Glomerular visceral epithelial cell (primary cell): Measurements from ENCODE around the gene HSPA14.
"Not testable (repeated sequence)": the region's sequence is repeated elsewhere in the genome, so short reads cannot be mapped to it uniquely, and the experiment has no call there.

Experiments used
- DNase-seq: peaks from one replicate; pipeline ENCODE4 v3.0.0-alpha.2; 2016; ENCODE audit errors: extremely low spot score

HSPA14 gene

DNA sequence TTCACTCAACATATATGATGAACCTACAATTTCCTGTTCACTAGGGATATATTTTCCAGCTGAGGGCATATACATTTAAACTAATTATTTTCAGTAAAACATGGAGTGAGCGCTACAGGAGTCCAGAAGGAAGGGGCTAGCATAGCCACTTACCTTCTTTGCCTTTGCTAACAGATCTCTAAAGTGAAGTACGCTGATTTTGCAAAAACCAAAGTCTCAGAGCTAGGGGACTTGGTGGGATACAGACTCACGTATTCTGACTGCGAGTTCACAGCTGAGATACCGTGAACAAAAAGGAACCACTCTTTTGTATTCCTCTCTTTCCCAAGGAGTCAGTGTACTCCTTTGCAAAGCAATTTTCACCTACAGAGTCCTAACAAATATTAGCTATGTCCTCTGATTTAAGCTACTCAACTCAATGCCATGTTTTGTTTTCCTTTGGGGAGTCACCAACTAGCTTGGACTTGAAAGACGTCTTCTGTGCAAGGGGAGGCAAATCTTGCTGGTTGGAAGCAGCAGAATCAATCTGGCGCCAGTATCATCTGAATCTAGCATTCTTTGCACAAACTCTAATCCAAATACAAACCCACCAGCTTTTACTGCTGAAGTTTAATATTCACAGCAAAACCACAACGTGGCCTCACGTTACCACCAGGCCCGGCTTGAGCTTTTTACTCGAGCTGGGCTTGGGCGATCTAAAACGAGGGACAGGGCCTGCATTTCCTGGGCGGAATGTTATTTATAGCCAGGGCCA lies 926 bp upstream of the HSPA14 start:
- no peak for DNase-seq

DNA sequence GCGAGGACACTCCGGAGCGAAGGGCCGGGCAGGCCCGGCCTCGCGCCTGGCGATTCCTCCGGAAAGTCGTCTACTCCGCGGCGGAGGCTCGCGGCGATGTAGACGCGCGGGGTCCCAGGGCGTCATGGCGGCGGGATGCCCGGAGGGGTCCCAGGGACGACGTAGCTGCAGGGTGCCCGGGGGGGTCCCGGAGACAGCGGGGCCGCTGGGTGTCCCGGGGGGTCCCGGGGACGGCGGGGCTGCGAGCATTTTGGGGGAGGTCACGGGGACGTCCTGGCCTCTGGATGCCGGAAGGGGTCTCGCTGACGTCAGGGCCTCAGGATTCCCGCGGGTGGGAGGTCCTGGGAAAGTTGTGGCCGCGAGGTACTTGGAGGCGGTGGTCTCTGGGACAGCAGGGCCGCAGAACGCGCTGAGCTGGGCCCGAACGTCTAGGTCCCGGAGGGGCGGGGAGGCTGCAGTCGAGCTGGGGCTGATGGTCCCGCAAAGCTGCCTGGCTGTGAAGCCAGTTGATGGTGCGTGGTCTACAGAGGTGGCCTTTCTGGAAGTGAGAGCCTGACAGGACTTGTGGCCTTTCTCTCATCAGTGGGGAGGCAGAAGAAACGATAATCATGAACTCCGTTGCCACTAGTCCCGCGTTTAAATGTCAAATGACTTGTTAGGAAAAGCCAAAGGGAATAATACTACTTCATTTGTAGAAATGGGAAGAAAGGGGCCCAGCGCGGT lies 637 bp downstream of the HSPA14 start:
- peak; percentile 21 for DNase-seq

DNA sequence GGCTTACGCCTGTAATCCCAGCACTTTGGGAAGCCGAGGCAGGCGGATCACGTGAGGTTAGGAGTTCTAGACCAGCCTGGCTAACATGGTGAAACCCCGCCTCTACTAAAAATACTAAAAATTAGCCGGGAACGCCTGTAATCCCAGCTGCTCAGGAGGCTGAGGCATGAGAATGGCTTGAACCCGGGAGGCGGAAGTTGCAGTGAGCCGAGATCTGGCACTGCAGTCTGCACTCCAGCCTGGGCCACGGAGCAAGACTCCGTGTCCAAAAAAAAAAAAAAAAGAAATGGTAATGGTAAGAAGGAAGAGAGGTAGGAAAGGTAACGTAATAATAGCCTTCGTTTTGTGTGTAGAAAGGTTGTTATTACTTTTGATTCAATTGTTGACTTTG lies 1.2 kb downstream of the HSPA14 start:
- peak; percentile 21 for DNase-seq

DNA sequence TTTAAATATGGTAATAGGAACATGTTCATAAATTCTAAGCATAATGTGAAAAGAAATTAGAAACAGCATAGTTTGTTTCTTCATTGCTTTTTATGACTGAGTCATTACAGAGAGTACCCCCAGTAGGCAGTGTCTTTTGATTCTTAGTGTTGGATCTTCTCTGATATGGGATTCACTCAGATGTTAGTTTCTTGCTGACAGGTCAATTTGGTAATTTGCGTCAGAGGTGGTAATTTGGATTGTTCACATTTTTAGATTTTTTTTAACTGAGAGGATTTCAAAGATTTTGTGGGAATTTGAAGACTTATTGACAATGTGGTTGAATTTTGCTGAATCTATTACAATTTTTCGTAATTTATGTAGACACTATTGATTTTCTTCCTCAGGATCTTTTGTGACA lies 2.1 kb downstream of the HSPA14 start:
- no peak for DNase-seq

DNA sequence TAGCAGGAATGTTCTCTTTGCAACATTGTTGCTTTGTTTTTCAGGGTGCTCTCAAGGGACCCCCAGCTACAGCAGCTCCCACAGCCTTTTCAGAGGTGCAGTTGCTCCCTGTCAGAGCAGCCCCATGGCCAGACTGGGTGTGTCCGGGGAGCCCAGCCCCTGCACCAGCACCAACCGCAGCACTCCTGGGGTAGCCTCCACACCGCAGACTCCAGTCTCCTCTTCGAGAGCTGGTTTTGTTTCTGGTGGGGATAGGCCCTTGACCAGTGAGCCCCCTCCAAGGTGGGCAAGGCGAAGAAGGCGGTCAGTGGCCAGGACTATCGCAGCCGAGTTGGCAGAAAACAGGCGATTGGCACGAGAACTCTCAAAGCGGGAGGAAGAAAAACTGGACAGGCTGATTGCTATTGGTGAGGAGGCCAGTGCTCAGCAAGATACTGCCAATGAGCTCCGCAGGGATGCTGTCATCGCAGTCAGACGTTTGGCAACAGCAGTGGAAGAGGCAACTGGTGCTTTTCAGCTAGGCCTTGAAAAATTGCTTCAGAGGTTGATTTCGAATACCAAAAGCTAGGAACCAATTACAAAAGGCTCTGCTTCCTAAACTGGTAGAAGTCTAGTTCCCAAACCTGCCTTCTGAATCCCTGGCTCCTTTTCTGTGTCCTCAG lies 5.4 kb downstream of the HSPA14 start:
- no peak for DNase-seq

DNA sequence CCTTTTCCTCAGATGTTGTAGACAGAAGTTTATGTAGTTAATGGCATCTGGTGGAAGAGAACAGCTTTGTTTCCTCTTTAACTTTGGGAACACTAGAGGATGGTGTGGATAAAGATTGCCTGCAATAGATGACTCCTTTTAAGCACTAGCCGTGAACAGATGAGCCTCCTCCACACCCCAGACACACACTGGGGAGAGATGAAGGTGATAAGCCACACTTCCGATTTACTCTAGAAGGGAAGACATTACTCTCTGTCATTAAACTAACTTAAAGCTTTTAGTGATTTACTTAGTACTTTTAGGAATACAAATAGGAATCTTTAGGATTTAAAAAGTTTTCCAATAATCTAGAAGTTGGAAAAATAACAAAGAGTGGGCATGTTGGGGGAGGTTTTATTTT lies 6.8 kb downstream of the HSPA14 start:
- DNase-seq = no peak

DNA sequence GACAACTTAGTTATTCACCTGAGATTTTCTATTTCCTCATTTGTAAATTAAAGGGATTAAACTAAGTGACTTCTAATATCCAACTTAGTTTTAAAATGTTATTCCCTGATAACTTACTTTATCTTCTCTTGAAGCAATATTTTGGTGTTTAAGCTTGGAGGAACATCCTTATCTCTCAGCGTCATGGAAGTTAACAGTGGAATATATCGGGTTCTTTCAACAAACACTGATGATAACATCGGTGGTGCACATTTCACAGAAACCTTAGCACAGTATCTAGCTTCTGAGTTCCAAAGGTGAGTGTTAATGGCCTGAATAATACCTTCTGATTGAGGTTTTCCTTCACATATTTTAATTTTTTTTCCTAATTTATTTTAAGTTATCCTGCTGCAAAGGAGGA lies 14.1 kb downstream of the HSPA14 start:
- DNase-seq = no peak

DNA sequence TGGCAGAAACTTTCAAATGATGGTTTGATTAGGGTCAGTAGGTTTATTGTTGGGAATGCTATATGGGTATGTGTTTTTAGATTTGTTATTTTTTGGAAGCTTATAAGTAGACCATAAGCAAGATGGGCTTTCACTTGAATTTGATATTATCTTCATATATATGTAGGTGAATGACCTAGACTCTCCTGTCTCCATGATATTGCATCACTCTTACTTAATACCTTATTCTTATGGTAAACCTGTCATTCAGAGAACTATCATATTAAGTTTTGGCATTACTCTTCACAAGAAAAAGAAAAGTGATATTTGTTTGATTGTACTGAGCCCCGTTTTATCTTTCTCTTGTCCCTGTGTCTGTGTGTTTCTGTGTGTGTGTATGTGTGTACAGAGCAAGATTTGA lies 17.3 kb downstream of the HSPA14 start:
- no peak for DNase-seq

DNA sequence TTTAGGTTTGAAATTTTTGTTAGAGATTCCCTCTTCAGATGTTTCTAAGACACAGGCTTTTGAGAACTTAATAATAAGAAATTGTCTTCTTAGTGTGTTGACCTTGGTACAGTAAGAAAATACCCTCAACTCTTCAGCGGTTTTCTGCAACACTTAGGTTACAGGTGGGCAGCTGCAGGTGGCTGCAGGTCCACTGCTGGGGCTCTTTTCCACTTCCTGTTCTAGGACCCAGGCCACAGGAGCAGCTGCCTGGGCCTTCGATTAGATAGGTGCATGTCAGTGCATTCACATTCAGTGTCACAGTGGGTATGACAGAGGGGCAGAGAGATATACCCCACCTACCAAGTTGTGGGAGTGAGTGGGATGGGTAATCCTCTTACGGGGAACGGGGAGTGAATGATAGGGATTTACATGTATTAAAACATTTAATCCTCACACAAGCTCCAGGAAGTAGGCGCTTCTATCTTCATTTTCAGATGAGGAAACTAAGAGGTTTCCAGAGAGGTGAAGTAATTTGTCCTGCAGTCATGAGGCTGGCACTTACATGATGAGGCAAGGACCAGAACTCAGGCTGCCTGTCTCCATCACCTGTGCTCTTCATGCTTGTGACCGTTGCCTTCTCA lies 20.3 kb downstream of the HSPA14 start:
- DNase-seq = no peak

DNA sequence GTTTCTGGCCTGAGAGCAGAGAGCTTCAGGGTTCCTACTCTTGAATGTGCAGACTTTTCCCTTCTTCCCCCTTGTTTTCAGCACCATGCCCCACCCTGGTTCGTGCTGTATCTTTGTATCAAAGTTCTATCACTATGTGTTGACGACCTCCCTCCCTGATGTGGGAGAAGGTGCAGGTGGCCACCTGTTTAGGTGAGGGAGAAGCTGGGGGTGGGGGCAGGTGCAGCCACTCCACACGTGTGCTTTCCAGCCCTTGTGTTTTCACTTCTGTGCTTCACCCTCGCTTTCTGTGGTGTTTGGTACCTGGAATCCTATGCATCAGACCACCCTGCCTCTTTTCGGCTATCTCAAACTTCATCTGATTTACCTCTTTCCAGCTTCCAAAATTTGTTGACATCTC lies 20.9 kb downstream of the HSPA14 start:
- no peak for DNase-seq

DNA sequence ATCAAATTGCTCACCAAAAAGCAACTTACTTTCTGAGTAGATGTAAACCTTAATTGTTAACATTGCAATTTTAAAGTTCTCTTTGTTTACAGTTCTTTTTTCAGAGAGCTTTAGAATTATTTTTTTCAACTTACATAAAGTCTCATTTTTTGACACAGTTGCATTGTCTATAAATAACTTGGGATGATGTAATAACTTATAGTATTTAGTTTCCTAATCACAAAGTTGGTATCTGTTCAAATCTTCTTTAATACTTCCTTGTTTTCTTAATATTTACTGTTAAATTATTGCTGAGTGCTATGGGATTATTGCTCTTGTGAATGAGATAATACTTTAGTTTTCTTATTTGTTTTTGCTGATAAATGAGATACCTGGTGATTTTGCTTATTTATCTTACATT lies 21.7 kb downstream of the HSPA14 start:
- DNase-seq = no peak

DNA sequence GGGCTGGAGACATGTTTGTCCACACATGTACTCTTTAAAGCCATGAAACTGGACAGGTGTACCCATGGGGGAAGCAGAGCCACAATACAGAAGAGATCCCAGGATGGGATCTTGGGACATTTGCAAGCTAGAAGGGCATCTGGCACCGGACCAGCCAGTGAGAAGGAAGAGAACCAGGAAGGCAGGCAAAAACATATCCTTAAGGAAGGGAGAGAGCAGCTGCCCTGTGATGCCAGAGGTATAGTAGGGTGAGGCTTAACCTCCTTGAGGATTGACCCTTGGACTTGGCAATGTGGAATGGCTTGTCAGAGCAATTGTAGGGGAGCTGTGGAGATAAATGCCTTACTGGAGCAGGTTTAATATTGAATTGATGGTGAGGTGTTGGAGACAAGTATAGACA lies 22.7 kb downstream of the HSPA14 start:
- no peak for DNase-seq

DNA sequence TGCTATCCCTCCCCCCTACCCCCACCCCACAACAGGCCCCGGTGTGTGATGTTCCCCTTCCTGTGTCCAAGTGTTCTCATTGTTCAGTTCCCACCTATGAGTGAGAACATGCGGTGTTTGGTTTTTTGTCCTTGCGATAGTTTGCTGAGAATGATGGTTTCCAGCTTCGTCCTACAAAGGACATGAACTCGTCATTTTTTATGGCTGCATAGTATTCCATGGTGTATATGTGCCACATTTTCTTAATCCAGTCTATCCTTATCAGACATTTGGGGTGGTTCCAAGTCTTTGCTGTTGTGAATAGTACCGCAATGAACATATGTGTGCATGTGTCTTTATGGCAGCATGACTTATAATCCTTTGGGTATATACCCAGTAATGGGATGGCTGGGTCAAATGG lies 26.4 kb downstream of the HSPA14 start:
- not testable (repeated sequence) for DNase-seq

DNA sequence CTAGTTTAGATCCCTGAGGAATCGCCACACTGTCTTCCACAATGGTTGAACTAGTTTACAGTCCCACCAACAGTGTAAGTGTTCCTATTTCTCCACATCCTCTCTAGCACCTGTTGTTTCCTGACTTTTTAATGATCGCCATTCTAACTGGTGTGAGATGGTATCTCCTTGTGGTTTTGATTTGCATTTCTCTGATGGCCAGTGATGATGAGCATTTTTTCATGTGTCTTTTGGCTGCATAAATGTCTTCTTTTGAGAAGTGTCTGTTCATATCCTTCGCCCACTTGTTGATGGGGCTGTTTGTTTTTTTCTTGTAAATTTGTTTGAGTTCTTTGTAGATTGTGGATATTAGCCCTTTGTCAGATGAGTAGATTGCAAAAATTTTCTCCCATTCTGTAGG lies 26.8 kb downstream of the HSPA14 start:
- not testable (repeated sequence) for DNase-seq

DNA sequence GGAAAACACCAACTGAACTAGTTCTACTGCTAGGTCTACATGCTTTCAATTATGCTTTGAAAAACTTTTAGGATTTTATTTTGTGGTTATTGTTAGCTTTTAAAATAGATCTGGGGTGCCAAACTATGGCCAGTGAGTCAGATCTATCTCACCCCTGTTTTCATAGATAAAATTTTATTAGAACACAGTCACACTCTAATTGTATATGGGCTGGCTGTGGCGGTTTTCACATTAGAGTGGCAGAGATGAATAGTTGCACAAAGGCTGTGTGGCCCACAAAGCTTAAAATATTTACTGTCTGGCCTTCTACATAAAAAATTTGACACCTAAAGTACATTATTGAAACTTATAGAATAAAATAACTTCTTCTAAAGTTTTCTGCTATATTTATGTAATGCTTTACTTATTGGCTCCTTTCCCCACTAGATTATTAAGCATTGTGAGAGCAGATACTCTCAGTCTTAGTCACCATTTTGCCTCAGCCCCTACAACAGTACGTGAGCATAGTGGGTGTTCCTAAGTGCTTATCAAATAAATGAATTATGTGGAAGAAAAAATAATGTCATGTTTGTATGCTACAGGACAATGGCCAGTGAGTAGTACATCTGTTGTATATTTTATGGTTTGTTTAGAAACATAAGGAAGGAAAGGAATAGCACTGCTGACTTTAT lies 35.1 kb downstream of the HSPA14 start:
- DNase-seq = peak; percentile 17

DNA sequence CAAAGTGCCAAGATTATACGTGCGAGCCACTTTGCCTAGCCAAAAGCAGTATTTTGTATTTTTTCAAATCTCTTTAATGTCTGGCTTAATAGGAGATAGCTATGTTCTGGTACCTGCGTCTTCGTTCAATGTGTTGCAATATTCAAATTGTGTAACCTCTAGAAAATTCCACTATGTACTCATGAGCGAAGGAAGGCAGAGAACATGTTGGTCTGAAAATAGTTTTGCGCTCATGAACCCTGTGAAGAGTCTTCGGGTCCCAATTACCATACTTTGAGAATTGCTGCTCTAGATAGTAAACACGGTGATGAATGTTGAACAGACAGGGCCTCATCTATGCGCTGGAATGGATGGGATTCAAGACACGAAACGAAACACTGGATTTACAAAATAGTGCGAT lies 37.8 kb downstream of the HSPA14 start:
- DNase-seq = no peak

DNA sequence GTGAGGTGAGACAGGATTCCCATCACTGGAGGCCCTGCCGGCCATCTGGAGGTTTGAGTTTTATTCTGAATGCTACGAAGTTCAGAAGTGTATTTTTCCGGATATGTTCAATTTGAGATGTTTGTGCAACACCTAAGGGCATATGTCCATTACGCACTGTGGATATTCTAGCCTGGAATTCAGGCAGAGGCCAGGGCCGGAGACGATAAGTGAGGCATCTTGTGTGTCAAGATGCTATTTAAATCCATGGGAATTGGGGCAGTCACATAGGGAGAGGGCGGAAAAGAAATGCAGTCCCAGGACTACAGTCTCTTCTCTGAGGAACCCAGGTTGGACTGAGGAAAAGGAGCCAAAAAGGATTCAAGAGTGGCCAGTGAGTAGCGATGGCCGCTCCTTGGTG lies 38.7 kb downstream of the HSPA14 start:
- DNase-seq = no peak

DNA sequence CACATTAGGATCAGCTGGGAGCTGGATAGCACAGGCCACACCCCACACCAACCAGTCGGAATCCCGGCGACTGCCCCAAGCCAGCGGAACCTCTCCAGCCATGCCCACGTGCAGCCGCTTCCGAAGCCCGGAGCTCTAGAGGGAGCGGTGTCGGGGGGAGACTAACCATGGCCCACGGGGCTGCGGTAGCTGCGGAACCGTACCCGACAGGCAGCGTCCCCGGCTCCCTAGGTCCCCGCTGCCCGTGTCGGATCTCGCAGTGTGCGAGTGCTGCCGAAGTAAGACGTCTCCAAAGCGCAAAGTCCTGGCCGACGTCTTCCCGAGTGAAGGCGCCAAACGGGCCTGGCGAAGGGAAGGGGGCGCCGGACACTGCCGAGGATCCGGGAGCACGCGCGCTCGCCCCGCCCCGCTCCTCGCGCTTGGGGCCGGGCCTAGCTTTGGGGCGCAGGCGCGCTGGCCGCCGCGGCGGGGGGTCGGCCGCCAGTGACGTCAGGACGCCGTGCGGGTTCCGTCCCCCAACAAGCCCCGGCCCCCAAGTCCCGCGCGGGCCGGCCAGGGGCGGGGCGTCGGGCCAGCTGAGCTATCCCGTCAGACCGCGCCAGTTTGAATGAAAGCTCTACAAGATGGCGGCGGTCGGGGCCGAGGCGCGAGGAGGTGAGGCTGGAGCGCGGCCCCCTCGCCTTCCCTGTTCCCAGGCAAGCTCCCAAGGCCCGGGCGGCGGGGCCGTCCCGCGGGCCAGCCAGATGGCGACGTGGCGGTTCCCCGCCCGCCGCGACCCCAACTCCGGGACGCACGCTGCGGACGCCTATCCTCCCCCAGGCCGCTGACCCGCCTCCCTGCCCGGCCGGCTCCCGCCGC lies 40.4 kb downstream of the HSPA14 start, which contains the start of gene SUV39H2:
Gene SUV39H2, plus strand, starts transcription at position 601 of the 858 bp plus-strand sequence. Its CDS starts 23 bp downstream, at position 624.
- peak; percentile 97 for DNase-seq

DNA sequence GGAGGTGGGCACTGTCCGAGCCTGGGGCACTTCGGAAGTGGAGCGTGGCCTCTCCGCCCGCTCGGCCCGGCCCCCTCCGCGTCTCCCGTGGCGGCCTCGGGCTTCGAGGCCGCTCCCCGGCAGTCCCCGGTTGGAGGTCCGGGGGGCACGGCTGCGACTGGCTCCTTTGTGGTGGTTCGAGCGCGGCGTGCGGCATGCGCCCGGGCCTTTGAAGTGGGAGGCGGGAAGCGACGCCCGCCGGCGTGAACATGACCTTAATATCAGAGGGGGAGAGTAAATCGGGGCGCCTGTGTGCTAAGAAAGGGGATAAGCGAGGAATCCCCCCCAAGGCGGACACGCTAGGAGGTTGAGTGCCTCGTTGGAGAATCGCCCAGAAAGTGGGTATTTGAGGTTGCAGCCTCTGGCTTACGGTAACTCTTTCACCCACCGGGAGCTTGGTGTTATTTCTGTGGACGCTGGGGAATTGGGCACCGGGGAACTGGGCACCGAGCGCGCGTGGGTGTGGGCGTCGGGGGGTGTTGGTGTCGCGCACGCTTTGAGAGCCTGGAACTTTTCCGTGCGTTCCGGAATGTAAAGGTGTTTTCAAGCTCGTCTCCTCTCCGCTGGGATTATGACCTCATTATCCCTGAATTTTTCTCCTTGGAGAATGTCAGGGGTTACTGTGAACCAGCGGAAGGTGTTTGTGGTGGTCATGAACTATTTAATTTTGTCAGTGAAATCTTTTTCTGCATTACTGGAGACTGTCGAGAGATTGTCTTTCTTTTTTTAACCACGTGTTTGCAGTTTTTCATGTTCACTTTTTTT lies 41.2 kb downstream of the HSPA14 start:
- peak; percentile 41 for DNase-seq

DNA sequence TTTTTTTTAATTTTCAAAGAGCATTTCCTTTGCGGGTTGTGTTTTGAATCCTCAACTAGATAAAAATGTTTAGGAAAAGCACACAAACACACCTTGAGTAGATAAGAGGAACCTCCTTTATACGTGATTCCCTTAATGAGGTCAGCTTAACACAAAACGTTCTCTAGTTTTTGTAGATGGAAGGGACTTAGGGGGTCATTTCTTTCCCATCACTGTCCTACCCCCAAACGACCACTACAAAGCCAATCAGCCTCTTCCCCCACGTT lies 41.8 kb downstream of the HSPA14 start:
- DNase-seq = no peak
